DMS53 (cell line): ENCODE measurements around the gene ITGA7.

ENCODE experiments used
- DNase-seq: peaks from one replicate; lab custom pipeline; 2025; lab: John Stamatoyannopoulos, UW

The ITGA7 gene

DNA sequence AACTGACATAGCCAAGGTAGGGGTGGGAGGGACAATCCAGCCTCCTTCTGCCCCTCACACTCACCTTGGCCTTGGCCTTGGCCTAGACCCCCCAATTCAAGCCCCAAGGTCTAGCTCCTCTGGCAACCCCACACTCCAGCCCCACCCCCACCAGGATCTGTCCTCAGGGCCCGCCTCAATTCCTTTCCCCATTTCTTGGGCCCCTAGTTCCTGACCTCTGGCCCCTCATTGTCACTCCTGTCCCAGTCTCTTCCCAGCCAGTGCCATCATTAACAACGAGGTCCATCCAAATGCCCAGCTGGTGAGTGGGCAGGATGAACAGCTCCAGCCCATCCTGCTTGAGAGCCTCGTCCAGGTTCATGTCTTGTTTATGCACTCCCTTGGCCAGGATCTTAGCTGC, 28.4 kb upstream of the ITGA7 start:
- no peak for DNase-seq

DNA sequence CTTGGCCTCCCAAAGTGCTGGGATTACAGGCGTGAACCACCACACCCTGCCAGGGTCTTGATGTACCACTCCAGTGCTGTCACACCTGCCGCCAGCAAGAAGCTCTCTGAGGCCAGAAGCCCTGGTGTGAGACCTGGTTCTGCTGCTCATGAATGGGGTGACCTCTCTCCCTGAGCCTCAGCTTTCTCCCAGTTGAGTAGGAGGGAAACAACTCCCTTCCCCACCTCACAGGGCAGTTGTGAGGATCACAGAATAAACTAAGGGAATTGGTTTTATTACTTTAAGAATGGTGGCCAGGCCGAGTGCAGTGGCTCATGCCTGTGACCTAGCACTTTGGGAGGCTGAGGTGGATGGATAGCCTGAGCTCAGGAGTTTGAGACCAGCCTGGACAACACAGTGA, 26.9 kb upstream of the ITGA7 start:
- DNase-seq, result no peak

DNA sequence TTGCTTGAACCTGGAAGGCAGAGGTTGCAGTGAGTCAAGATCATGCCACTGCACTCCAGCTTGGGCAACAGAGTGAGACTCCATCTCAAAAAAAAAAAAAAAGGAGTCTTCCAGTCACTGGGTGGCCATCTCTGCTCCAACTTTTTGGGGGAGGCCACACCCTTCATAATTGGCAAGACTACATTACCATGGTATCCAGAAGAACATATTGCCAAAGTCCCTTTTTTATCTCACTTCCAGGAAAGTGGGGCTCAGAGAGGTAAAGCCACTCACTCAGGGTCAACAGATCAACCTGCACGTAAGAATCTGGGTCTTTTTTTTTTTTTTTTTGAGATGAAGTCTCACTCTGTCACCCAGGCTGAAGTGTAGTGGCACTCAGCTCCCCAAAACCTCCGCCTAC, 26.2 kb upstream of the ITGA7 start:
- DNase-seq, result no peak

DNA sequence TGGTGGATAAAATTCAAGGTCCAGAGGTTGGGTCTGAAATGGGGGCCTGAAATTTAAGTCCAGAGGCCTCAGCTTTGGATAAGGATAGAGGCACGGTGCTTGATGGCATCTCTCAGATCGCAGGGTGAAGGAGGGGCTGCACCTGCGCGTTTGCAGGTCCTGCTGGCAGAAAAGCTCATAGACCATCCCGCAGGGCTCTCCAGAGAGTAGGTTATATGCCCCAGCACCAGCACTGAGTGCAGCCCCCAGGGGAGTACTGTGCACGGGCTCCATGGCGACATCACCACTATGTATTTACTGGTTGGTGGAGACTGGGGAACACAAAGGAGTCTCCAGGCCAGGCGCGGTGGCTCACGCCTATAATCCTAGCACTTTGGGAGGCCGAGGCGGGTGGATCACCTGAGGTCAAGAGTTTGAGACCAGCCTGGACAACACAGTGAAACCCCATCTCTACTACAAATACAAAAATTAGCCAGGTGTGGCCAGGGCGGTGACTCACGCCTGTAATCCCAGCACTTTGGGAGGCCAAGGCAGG, 25.4 kb upstream of the ITGA7 start:
- DNase-seq, result no peak

DNA sequence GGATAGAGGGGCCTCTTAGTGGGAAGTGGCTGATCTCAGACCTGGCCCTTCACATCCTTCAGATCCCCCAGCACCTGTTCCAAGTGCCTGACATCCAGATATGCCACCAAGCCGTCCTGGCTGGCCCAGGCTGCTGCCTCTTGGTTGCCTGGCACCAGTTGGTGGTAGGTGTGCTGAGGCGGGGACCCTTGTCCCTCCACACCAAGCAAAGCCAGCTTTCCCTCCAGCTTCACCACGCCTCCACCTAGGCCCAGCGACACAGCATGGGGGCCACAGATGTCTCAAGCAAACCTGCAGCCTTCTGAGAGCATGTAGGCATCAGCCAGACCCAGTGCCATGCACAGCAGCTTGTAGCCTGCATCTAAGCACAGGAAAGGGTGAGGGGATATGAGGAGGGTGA, 24.6 kb upstream of the ITGA7 start:
- DNase-seq, result no peak

DNA sequence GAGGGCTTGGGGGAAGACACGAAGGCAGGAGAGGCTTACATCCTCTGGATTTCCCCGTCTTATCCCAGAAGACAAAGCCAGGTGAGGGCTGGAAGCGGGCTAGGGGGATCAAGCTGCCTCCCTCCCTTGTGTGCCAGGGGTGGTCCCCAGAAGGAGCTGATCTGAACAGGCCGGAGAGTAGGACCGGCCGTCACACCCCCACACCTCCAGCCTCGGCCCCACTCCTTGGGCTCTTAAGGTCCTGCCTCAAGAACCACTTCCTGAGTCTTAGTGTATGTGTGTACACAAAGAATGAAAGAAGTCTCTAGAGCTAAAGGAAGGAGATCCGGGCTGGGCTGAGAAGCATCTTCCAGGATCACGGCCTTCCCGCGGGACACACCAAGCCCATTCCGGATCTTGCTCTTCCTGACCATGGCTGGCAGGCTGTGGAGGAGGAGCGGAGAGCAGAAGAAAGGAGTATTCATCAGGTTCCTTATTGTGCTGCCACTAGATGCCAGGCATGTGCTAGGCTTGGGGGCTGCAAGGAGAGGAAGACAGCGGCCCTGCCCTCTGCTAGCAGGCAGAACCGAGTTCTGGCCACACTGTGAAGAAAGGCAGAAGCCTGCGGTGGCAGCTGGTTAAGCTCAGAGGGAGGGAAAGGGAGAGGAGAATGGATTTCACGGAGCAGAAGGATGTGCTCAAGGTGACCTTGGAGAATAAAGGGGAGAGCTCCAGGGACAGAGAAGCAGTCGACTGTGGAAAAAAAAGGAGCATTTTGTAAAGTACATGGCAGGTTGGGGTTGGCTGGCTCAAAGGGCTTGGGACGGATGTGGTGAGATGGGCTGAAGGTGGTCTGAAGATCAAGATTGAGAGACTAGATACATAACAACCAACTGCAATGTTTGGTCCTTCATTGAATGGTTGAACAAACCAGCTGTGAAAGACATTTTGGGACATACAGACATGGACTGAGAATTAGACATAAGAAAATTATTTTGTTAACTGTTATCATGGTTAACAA, 22.4 kb upstream of the ITGA7 start:
- DNase-seq, result peak; percentile 31

DNA sequence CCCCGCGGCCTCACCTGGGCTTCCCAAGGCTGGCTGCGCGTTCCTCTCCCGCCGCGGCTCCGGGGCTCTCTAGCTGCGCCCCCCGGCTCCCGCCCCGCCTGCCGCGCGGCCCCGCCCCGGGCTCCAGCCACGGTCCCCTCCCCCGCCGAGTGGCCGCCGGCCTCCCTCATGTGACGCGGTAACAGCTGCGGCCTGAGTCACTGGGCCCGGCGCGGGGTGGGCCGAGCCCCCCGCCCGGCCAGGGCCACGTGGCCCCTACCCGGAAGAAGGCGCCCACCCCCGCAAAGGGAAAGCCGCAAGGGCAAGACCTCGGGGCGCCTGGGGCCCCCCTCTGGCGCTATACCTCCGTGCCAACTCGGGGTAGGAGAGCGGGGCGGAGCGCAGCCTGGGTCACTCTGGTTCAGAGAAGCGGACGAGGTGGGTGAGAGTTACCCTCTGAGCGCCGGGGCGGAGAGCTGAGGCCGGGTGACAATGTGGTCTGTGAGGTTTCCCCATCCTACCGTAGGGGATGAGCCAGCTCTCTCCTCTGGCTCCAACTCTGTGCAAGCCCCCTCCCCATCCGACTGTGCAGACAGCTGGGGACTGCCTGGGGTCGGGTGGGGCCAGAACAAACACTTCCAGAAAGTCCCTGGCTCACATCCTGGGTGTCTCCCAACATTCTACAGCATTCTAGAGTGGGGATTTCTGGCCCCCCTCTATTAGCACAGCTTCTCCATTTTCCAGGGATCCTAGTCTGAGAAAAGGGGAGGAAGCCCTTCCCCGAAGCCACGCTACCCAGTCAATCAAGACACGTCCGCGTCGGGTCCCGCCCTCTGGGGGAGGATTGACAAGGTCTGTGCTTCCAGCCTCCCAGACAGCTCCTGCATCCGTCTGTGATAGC, 21.5 kb upstream of the ITGA7 start, which contains the start of gene CD63:
TSS of gene CD63 (minus strand) at position 71 of the 880 bp plus-strand sequence. CDS start 668 bp downstream, outside the sequence.
- peak; percentile 96 for DNase-seq

DNA sequence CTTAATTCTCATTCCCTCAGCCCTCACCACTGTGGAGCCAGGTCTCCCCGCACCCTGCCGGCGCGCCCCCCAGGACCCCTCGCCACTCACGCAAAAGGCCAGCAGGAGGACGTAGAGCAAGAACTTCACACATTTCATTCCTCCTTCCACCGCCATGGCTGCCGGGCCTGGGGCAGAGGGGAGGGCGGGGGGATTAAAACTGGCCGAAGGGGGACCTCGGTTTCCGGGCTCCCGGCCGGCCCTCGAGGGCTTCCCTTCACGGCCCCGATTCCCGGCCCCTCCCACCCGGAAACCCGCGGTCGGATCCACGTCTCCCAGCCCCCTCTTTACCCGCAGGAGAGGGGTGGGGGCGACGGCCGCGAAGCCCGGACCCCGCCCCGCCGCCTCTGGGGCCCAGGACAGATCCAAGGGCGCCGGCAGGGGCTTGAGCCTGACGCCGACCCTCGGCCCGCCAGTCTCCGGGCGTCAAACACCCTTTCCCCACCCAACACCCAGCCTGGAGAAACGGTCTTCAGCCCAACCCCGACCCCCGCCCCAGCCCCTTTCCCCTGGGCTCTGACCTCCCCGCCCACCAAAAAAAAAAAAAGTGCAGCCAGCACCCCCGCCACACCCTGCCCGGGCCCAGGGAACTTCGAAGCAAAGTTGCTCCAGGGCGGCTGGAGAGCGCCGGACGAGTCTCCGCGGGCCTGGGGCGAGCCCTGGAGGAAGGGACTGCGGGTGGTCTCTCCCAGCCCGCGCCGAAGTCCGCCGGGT, 20.7 kb upstream of the ITGA7 start:
- DNase-seq, result peak; percentile 76

DNA sequence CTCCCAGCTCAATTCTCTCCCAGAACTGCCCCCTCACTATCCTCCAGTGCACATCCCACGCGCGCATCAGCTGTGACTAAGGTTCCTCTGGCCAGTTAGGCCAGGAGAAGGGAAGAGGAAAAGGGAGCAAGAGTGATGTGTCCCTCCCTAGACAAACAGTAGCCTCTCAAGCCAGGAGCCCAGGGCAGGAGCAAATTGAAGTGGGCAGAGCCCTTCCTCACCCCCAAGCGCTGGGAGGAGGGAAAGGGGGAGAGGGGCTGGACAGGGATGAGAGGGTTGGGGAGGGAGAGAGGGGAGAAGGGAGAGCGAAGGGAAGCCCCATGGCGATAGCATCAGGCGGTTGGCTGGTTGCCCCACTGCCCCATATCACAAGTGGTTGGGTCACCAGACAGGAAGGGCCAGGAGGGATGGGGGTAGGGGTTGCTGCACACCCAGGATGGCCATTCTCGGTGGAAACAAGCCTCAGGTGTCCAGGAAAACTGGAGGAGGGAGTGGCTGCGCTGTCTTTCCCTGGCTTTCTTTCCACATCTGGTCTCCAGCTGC, 20.0 kb upstream of the ITGA7 start:
- DNase-seq, result peak; percentile 77

DNA sequence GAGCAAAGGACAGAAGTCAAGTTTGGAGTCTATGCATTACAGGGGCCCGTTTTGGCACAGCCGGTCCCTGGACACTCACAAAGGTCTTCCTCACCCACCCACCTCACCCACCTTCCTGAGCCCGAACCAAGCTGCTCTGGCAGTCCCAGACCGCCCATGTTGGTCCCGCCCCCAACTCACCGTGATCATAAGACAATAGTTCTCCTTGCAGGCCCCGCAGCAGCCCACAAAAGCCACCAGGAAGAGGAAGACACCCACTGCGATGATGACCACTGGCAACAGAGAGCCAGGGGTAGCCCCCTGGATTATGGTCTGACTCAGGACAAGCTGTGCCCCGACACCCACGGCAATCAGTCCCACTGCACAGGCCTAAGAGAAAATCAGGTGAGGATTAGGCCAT, 19.3 kb upstream of the ITGA7 start:
- DNase-seq, result no peak

DNA sequence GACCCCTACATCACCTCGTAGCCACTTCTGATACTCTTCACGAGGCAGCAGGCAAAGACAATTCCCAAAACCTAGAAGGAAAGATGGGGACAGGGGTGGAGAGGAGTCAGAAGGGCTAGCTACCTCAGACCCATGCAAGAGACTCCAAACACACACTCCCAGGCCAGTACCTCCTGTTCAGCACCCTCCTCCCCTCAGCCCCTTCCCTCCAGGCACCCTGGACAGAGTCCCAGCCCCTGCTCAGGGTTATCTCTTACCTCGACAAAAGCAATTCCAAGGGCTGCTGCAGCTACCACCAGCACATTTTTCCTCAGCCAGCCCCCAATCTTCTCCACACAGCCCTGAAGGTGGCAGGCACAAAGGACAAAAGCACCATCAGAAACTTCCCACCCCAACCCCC, 17.9 kb upstream of the ITGA7 start:
- DNase-seq, result no peak

DNA sequence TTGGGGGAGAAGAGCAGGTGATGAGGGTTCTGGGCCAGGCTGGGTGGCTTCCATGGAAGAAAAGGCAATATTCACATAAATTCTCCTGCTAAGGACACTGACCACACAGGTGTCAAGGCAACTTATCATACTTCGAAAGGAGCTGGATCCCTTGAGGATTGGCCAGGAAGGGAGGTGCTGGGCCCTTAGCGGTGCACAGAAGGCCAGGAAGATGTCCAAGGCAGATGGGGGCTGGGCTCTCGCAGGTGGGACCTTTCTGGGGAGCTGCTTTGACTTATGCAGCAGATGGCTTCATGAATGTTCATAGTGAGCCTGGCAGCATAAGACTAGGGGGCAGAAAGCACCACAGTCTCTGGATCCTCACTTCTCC, 17.2 kb upstream of the ITGA7 start:
- no peak for DNase-seq

DNA sequence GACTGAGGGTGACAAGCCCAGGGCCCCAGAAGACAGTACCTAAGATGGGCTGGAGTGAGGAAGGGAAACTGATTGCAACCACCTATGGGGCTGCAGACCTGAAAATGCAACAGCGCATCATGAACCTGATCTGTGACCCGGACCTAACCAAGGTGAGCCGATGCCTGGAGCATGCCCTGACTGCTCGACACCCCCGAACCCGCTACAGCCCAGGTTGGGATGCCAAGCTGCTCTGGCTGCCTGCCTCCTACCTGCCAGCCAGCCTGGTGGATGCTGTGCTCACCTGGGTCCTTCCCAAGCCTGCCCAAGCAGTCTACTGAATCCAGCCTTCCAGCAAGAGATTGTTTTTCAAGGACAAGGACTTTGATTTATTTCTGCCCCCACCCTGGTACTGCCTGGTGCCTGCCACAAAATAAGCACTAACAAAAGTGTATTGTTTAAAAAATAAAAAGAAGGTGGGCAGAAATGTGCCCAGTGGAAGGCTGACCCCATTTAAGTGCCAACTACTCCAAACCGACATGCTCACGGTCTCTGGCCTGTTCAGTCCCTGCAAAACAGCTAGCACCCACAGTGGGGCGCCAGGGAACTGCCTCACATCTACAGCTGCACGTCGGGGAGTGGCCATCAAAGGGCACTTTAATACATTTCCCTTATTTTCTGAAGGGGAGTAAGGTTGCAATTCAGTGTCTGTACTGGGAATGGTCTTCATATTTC, 16.7 kb upstream of the ITGA7 start:
- peak; percentile 85 for DNase-seq

DNA sequence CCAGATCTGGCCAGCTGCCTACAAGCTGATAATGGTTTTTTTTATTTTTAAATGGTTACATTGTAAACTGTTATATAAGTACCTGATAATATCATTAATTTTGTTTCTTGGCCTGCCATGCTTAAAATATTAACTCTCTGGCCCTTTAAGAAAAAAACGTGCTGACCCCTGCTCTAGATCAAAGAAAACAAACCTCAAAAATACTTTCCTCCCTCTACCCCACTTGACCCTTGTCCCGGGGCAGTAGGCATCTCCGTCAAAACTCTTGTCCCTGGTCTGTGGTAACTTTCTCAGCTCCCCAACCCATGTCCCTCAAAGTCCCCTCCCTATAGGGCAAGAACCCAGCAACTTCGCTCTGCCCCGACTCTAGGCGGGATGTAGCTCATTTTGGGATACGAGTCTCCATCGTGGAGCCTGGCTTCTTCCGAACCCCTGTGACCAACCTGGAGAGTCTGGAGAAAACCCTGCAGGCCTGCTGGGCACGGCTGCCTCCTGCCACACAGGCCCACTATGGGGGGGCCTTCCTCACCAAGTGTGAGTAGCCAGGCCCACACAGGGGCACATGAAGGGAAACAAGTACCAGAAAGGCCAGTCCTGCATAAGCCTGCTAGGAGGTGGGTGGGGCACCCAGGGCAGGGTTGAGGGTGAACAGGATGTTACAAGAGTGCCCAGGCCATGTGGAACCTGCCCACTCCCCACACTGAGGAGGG, 16.0 kb upstream of the ITGA7 start:
- DNase-seq, result no peak

DNA sequence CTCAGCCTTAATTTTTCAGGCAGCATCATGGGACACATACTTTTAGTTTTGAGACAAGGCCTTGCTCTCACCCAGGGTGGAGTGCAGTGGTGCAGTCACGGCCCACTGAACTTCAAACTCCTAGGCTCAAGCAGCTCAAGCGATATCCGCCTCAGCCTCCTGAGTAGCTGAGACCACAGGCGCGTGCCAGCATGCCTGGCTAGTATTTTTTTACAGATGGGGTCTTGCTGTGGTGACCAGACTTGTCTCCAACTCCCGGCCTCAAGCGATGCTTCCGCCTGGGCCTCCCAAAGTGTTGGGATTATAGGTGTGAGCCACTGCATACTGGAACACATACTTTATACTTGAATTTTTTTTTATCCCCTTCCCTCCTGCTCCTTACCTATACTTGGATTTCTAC, 15.2 kb upstream of the ITGA7 start:
- no peak for DNase-seq

DNA sequence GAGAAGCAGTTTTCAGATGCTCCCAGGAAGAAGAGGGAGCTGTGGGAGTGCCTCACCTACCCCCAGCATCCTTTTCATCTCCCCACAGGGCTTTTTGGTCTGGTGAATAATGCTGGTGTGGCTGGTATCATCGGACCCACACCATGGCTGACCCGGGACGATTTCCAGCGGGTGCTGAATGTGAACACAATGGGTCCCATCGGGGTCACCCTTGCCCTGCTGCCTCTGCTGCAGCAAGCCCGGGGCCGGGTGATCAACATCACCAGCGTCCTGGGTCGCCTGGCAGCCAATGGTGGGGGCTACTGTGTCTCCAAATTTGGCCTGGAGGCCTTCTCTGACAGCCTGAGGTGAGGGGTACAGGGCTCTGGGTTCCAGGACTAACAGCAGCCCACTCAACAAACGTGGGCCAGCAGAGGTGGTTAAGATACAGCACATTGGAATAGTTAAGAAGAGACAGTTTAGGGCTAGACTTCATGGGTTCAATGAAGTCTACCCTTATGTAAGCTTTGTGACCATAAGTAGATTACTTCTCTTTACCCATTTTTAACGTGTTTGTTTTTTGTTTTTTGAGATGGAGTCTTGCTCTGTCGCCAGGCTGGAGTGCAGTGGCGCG, 14.0 kb upstream of the ITGA7 start:
- DNase-seq, result no peak

DNA sequence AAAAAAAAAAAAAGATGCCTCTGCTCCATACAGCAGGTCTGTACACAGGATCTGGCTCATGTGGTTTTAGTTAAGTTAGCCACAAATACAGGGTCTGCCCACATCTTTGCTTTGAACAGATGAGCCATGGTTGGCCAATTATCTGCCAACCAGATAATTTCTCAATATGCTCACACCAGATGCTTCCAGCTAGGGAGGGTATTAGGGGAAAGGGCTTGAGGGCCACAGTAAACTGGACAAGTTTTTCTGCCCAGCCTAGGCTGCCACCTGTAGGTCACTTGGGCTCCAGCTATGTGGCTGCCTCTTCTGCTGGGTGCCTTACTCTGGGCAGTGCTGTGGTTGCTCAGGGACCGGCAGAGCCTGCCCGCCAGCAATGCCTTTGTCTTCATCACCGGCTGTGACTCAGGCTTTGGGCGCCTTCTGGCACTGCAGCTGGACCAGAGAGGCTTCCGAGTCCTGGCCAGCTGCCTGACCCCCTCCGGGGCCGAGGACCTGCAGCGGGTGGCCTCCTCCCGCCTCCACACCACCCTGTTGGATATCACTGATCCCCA, 13.3 kb upstream of the ITGA7 start:
- DNase-seq, result peak; percentile 92

DNA sequence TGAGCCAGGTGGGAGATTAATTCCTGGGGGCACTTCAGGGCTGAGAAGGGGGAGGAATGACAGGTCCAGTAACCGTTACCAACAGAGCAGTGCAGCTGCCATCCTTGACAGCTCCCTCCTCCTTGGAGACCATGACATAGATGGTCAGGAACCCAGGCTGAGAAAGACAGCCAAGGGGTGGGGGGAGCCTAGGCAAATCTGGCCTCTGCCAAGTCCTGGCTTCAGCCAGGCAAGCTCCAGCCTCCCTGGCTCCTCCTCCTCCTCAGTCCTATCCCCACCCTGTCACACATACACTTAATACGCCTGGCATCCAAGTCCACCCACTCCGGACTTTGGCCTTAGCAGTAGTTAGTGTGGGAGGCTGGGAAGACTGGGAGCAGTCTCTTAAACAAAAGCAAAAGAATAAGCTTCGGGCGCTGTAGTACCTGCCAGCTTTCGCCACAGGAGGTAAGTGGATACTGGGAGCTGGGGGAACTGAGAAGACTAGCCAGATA, 12.4 kb upstream of the ITGA7 start, which contains the start of gene RDH5:
TSS of gene RDH5 (plus strand) at position 323 of the 494 bp plus-strand sequence. CDS start 792 bp downstream, outside the sequence.
- DNase-seq, result no peak

DNA sequence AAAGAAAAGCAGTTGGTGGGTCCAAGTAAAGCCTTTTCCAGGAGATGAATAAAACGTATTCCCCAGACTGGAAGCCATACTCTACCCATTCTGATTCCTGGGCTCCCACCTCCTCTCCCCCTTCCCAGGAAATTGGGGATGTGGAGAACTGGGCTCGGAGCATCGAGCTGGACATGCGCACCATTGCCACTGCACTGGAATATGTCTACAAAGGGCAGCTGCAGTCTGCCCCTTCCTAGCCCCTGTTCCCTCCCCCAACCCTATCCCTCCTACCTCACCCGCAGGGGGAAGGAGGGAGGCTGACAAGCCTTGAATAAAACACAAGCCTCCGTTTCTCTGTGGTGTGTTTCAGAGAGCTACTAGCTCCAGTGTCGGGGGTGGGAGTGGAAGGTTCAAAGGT, 11.7 kb upstream of the ITGA7 start:
- no peak for DNase-seq
